GM19467 (cell line): ENCODE results near the gene CYTL1.
"Not testable (repeated sequence)": the region's sequence is repeated elsewhere in the genome, so short reads cannot be mapped to it uniquely, and the experiment has no call there.

Experiments used
- ATAC-seq: cut with Tn5 transposase; IDR thresholded peaks from one replicate; pipeline ENCODE4 v1.9.1; 2021; ENCODE audit warnings: mild to moderate bottlenecking, moderate library complexity; ENCODE audit not compliant: unreplicated experiment

The CYTL1 gene

GRCh38 chr4:5034206-5034605, 14.9 kb upstream of the CYTL1 start:
- no peak for ATAC-seq

- no peak for ATAC-seq
Measured at GRCh38 chr4:5033281-5033841, 14.1 kb upstream of the CYTL1 start.

GRCh38 chr4:5032813-5033212, 13.6 kb upstream of the CYTL1 start:
- no peak for ATAC-seq

- ATAC-seq = no peak
Measured at GRCh38 chr4:5030927-5031326, 11.7 kb upstream of the CYTL1 start.

GRCh38 chr4:5030221-5030620, 11.0 kb upstream of the CYTL1 start:
- no peak for ATAC-seq

GRCh38 chr4:5029447-5029846, 10.2 kb upstream of the CYTL1 start:
- no peak for ATAC-seq

- no peak for ATAC-seq
Measured at GRCh38 chr4:5028480-5028879, 9.2 kb upstream of the CYTL1 start.

- ATAC-seq = no peak
Measured at GRCh38 chr4:5027346-5027745, 8.1 kb upstream of the CYTL1 start.

- ATAC-seq = no peak
Measured at GRCh38 chr4:5026371-5026770, 7.1 kb upstream of the CYTL1 start.

- ATAC-seq = no peak
Measured at GRCh38 chr4:5024673-5025072, 5.4 kb upstream of the CYTL1 start.

- ATAC-seq = no peak
Measured at GRCh38 chr4:5021546-5021945, 2.3 kb upstream of the CYTL1 start.

GRCh38 chr4:5020341-5020740, 1.1 kb upstream of the CYTL1 start:
- no peak for ATAC-seq

GRCh38 chr4:5019796-5020195, 538 bp upstream of the CYTL1 start:
- no peak for ATAC-seq

- no peak for ATAC-seq
Measured at GRCh38 chr4:5018603-5019002, 655 bp downstream of the CYTL1 start.

GRCh38 chr4:5018096-5018495, 1.2 kb downstream of the CYTL1 start:
- no peak for ATAC-seq

- ATAC-seq = no peak
Measured at GRCh38 chr4:5014007-5014682, 5.1 kb downstream of the CYTL1 start.

- ATAC-seq = no peak
Measured at GRCh38 chr4:5012958-5013357, 6.3 kb downstream of the CYTL1 start.

GRCh38 chr4:5012244-5012898, 6.9 kb downstream of the CYTL1 start:
- no peak for ATAC-seq

- no peak for ATAC-seq
Measured at GRCh38 chr4:5010984-5011383, 8.3 kb downstream of the CYTL1 start.

- ATAC-seq = no peak
Measured at GRCh38 chr4:5009796-5010195, 9.5 kb downstream of the CYTL1 start.

GRCh38 chr4:5006932-5007331, 12.3 kb downstream of the CYTL1 start:
- not testable (repeated sequence) for ATAC-seq

- no peak for ATAC-seq
Measured at GRCh38 chr4:5004496-5004895, 14.8 kb downstream of the CYTL1 start.
